Fibroblast of lung (primary cell): Measurements from ENCODE around the gene NEDD4. TPM values are rescaled to one million over a fixed set of nuclear protein-coding genes. Genes with fewer than 3 reads are reported as not detected.
A peak's percentile ranks its signal among the peaks of the same experiment; 100 is the strongest.

Experiments used
- DNase-seq, 2 donors: peaks; one replicate each; pipeline versions ENCODE4 v3.0.0 to v3.0.0-alpha.2; 2010; ENCODE audit warnings: low read depth in 2 of 2
- H2AFZ ChIP-seq: 2 replicates; pipeline ENCODE4 v1.5.1; 2012; ENCODE audit warnings: low read length, control low read depth, inconsistent platforms
- H3K27ac ChIP-seq: 2 replicates; pipeline ENCODE4 v1.5.1; 2011; ENCODE audit warnings: low read length, control low read depth; ENCODE audit not compliant: insufficient read depth
- H3K27me3 ChIP-seq: 2 replicates; pipeline ENCODE4 v1.5.1; 2011; ENCODE audit warnings: mild to moderate bottlenecking, low read length; ENCODE audit not compliant: control insufficient read depth, insufficient read depth
- H3K36me3 ChIP-seq: 2 replicates; pipeline ENCODE4 v1.5.1; 2011; ENCODE audit warnings: low read length; ENCODE audit not compliant: control insufficient read depth, insufficient read depth
- H3K4me1 ChIP-seq: 2 replicates; pipeline ENCODE4 v1.5.1; 2011; ENCODE audit warnings: low read length; ENCODE audit not compliant: control insufficient read depth, insufficient read depth; ENCODE audit errors: extremely low read depth
- H3K4me2 ChIP-seq: 2 replicates; pipeline ENCODE4 v1.5.1; 2011; ENCODE audit warnings: low read length, control low read depth; ENCODE audit not compliant: insufficient read depth; ENCODE audit errors: extremely low read depth
- H3K4me3 ChIP-seq, 4 experiments: fragments of 200-600 bp in 1 of 4; sonication (generic) in 1 of 4; replicated peaks in 1 of 4; 2 replicates each; pipeline ENCODE4 v1.5.1; 2011 to 2016; ENCODE audit warnings: low read length in 4 of 4, low read depth in 3 of 4, mild to moderate bottlenecking in 3 of 4, control low read depth in 2 of 4, inconsistent platforms in 1 of 4, mixed read lengths in 1 of 4; ENCODE audit not compliant: insufficient read depth in 1 of 4; ENCODE audit errors: control extremely low read depth in 1 of 4
- H3K79me2 ChIP-seq: 2 replicates; pipeline ENCODE4 v1.5.1; 2012; ENCODE audit warnings: mild to moderate bottlenecking, low read length, inconsistent platforms; ENCODE audit not compliant: control insufficient read depth, insufficient read depth
- H3K9ac ChIP-seq: 2 replicates; pipeline ENCODE4 v1.5.1; 2011; ENCODE audit warnings: mild to moderate bottlenecking, low read length, control low read depth; ENCODE audit not compliant: insufficient read depth
- H3K9me3 ChIP-seq: 2 replicates; pipeline ENCODE4 v1.5.1; 2012; ENCODE audit warnings: low read depth, low read length; ENCODE audit not compliant: control insufficient read depth, insufficient read depth
- H4K20me1 ChIP-seq: 2 replicates; pipeline ENCODE4 v1.5.1; 2011; ENCODE audit warnings: low read length; ENCODE audit not compliant: control insufficient read depth, insufficient read depth; ENCODE audit errors: extremely low read depth
- EZH2 ChIP-seq: IDR thresholded peaks from 2 replicates; pipeline ENCODE4 v1.5.1; 2012; ENCODE audit warnings: low read length, control low read depth, mild to moderate bottlenecking; ENCODE audit errors: missing control alignments
- polyA plus RNA-seq, 2 donors: library from polyadenylated mRNA; depleted of rRNA in 1 of 2; stranded (reverse) in 1 of 2; unstranded in 1 of 2; fragments of >200 nt; gene quantifications; 2 replicates each; pipeline ENCODE4 v1.2.1, GENCODE V29; 2011 to 2012; ENCODE audit warnings: missing spikeins in 1 of 2
- total RNA-seq: library from RNA; depleted of rRNA; stranded (reverse); fragments of >200 nt; gene quantifications from 2 replicates; pipeline ENCODE4 v1.2.1, GENCODE V29; 2014
- TF ChIP-seq, protein P1 (sequence below), 2 donors: IDR thresholded peaks in 1 of 2; conservative IDR thresholded peaks in 1 of 2; 1 replicate in 1 of 2; 2 replicates in 1 of 2; pipeline ENCODE4 v1.5.1; 2011 to 2012; ENCODE audit warnings: low read length in 2 of 2, control low read depth in 1 of 2, inconsistent platforms in 1 of 2, low read depth in 1 of 2, mild to moderate bottlenecking in 1 of 2

Gene NEDD4
- total and polyA plus RNA-seq, 2 donors (not counting 1 experiment from before 2014, with no cell fraction given): 21.6 to 30.9 TPM

DNA sequence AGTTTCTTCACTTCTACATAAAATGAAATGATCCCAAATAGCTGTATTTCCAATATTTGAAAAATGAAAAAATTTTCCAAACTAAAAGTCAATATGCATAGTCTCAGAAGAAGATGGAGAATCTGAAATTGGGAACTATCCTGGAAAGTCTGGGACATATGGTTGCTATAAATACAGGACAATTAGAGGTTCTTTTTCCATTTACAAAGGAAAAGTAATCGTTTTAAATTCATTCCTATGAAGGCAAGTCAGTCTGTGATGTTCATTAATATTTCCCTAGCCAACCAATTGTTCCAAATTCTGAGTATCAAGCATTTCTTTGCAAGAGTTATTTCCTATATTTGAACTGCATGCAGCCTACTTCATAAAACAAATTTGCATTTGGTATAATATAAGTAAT, 102.2 kb downstream of the NEDD4 start:
- Histone ChIP-seq H3K9ac (no peak overlapping the region), H3K4me3 (no peak overlapping the region), H3K9me3 (no peaks in the 10 kb centered on the region), H4K20me1 (no peaks in the 10 kb centered on the region), H3K4me1 (no peaks in the 10 kb centered on the region), H3K79me2 (no peaks in the 10 kb centered on the region), H3K36me3 (no peaks in the 10 kb centered on the region), H3K4me2 (no peak overlapping the region), H3K27me3 (no peaks in the 10 kb centered on the region), H3K27ac (no peak overlapping the region), H2AFZ (no peak overlapping the region)
- no peak for DNase-seq
- TF ChIP-seq, protein P1, sequence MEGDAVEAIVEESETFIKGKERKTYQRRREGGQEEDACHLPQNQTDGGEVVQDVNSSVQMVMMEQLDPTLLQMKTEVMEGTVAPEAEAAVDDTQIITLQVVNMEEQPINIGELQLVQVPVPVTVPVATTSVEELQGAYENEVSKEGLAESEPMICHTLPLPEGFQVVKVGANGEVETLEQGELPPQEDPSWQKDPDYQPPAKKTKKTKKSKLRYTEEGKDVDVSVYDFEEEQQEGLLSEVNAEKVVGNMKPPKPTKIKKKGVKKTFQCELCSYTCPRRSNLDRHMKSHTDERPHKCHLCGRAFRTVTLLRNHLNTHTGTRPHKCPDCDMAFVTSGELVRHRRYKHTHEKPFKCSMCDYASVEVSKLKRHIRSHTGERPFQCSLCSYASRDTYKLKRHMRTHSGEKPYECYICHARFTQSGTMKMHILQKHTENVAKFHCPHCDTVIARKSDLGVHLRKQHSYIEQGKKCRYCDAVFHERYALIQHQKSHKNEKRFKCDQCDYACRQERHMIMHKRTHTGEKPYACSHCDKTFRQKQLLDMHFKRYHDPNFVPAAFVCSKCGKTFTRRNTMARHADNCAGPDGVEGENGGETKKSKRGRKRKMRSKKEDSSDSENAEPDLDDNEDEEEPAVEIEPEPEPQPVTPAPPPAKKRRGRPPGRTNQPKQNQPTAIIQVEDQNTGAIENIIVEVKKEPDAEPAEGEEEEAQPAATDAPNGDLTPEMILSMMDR (conservative IDR thresholded peaks at IDR 0.05 in 1 of 2, IDR thresholded peaks at IDR 0.05 in 1 of 2; ENCODE audit: low read depth in 1 of 2, low read length in 2 of 2): no peak
- no peak for TF ChIP-seq EZH2

DNA sequence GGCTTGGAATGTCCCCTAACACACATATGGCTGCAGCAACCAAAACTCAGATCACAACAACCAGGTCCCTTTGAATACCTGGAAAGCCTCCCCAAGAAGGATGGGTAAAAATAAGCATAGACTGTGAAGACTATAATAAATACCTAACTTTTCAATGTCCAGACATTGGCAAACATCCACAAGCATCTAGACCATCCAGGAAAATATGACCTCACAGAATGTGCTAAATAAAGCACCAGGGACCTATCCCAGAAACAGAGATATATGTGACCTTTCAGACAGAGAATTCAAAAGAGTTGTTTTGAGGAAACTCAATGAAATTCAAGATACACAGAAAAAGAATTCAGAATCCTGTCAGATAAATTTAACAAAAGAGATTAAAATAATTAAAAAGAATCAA, 109.2 kb downstream of the NEDD4 start:
- no peak for TF ChIP-seq EZH2
- TF ChIP-seq, protein P1 (conservative IDR thresholded peaks at IDR 0.05 in 1 of 2, IDR thresholded peaks at IDR 0.05 in 1 of 2; ENCODE audit: low read depth in 1 of 2, low read length in 2 of 2): no peak
- H4K20me1 ChIP-seq: no peaks in the 10 kb centered on the region
- H3K9me3 ChIP-seq: no peaks in the 10 kb centered on the region
- no peaks in the 10 kb centered on the region for H3K79me2 ChIP-seq
- H2AFZ ChIP-seq: no peak overlapping the region
- no peak overlapping the region for H3K4me2 ChIP-seq
- no peaks in the 10 kb centered on the region for H3K36me3 ChIP-seq
- H3K27me3 ChIP-seq: no peaks in the 10 kb centered on the region
- H3K4me3 ChIP-seq: no peak overlapping the region
- H3K27ac ChIP-seq: no peak overlapping the region
- H3K4me1 ChIP-seq: no peaks in the 10 kb centered on the region
- peak in 1 of 2 donors; percentile 66 for DNase-seq
- H3K9ac ChIP-seq: no peak overlapping the region

GRCh38 chr15:55879181-55879580, 114.2 kb downstream of the NEDD4 start:
- Histone ChIP-seq H3K4me3 (no peak overlapping the region), H3K79me2 (no peaks in the 10 kb centered on the region), H3K9me3 (no peaks in the 10 kb centered on the region), H2AFZ (no peak overlapping the region), H3K4me1 (no peaks in the 10 kb centered on the region), H4K20me1 (no peaks in the 10 kb centered on the region), H3K4me2 (no peak overlapping the region), H3K9ac (no peak overlapping the region), H3K27ac (no peak overlapping the region), H3K36me3 (no peaks in the 10 kb centered on the region), H3K27me3 (no peaks in the 10 kb centered on the region)
- DNase-seq: peak; percentile 50 to 70
- TF ChIP-seq, protein P1 (conservative IDR thresholded peaks at IDR 0.05 in 1 of 2, IDR thresholded peaks at IDR 0.05 in 1 of 2; ENCODE audit: low read depth in 1 of 2, low read length in 2 of 2): no peak
- no peak for TF ChIP-seq EZH2
